Measurements from ENCODE around the gene OSBPL9.

DNA sequence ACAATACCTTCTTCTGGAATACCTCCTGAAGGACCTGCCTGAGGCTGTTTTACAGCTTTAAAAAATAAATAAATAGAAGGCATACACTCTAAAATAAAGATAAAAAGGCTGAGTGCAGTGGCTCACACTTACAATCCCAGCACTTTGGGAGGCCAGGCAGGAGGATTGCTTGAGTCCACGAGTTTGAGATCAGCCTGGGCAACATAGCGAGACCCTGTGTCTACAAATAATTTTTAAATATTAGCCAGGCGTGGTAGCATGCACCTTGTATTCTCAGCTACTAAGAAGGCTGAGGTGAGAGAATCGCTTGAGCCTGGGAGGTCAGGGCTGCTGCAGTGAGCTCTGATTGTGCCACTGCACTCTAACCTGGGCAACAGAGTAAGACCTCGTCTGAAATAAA, 75.0 kb downstream of the OSBPL9 start:
- TF ChIP-seq, protein P1, sequence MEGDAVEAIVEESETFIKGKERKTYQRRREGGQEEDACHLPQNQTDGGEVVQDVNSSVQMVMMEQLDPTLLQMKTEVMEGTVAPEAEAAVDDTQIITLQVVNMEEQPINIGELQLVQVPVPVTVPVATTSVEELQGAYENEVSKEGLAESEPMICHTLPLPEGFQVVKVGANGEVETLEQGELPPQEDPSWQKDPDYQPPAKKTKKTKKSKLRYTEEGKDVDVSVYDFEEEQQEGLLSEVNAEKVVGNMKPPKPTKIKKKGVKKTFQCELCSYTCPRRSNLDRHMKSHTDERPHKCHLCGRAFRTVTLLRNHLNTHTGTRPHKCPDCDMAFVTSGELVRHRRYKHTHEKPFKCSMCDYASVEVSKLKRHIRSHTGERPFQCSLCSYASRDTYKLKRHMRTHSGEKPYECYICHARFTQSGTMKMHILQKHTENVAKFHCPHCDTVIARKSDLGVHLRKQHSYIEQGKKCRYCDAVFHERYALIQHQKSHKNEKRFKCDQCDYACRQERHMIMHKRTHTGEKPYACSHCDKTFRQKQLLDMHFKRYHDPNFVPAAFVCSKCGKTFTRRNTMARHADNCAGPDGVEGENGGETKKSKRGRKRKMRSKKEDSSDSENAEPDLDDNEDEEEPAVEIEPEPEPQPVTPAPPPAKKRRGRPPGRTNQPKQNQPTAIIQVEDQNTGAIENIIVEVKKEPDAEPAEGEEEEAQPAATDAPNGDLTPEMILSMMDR (tag by site-specific recombination; IDR thresholded peaks at IDR 0.05) = no peak
- no peak for TF ChIP-seq ZBTB6 (tag by site-specific recombination; IDR thresholded peaks at IDR 0.05)
- TF ChIP-seq, protein P2, sequence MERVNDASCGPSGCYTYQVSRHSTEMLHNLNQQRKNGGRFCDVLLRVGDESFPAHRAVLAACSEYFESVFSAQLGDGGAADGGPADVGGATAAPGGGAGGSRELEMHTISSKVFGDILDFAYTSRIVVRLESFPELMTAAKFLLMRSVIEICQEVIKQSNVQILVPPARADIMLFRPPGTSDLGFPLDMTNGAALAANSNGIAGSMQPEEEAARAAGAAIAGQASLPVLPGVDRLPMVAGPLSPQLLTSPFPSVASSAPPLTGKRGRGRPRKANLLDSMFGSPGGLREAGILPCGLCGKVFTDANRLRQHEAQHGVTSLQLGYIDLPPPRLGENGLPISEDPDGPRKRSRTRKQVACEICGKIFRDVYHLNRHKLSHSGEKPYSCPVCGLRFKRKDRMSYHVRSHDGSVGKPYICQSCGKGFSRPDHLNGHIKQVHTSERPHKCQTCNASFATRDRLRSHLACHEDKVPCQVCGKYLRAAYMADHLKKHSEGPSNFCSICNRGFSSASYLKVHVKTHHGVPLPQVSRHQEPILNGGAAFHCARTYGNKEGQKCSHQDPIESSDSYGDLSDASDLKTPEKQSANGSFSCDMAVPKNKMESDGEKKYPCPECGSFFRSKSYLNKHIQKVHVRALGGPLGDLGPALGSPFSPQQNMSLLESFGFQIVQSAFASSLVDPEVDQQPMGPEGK (tag by site-specific recombination; IDR thresholded peaks at IDR 0.05) = no peak
- TF ChIP-seq, protein P3, sequence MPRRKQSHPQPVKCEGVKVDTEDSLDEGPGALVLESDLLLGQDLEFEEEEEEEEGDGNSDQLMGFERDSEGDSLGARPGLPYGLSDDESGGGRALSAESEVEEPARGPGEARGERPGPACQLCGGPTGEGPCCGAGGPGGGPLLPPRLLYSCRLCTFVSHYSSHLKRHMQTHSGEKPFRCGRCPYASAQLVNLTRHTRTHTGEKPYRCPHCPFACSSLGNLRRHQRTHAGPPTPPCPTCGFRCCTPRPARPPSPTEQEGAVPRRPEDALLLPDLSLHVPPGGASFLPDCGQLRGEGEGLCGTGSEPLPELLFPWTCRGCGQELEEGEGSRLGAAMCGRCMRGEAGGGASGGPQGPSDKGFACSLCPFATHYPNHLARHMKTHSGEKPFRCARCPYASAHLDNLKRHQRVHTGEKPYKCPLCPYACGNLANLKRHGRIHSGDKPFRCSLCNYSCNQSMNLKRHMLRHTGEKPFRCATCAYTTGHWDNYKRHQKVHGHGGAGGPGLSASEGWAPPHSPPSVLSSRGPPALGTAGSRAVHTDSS (tag by site-specific recombination; IDR thresholded peaks at IDR 0.05) = no peak
- no peak for TF ChIP-seq ZNF112 (tag by site-specific recombination; IDR thresholded peaks at IDR 0.05)
- TF ChIP-seq, protein P4, sequence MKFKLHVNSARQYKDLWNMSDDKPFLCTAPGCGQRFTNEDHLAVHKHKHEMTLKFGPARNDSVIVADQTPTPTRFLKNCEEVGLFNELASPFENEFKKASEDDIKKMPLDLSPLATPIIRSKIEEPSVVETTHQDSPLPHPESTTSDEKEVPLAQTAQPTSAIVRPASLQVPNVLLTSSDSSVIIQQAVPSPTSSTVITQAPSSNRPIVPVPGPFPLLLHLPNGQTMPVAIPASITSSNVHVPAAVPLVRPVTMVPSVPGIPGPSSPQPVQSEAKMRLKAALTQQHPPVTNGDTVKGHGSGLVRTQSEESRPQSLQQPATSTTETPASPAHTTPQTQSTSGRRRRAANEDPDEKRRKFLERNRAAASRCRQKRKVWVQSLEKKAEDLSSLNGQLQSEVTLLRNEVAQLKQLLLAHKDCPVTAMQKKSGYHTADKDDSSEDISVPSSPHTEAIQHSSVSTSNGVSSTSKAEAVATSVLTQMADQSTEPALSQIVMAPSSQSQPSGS (tag by site-specific recombination; IDR thresholded peaks at IDR 0.05; ENCODE audit: low read depth) = no peak

Data from HEK293 (cell line).